RWPE2 (cell line): ENCODE data around the gene SIX2.

ENCODE experiments used
- ATAC-seq: fragments of 200-7000 bp; cut with Tn5 transposase; 3 replicates; pipeline ENCODE4 v1.9.1; 2021; ENCODE audit warnings: low read depth
- DNase-seq: peaks from one replicate; pipeline ENCODE4 v3.0.0-alpha.2; 2020; ENCODE audit warnings: low spot score
- H3K27ac ChIP-seq: fragments of 450-650 bp; 2 replicates; pipeline ENCODE4 v1.5.1; 2017; ENCODE audit warnings: mild to moderate bottlenecking; ENCODE audit not compliant: poor library complexity, severe bottlenecking
- H3K27me3 ChIP-seq: fragments of 250-450 bp; sonication (Bioruptor Pico); 2 replicates; pipeline ENCODE4 v1.5.1; 2021; ENCODE audit warnings: mild to moderate bottlenecking, moderate library complexity; ENCODE audit not compliant: insufficient read depth, poor library complexity, severe bottlenecking
- H3K36me3 ChIP-seq: fragments of 250-450 bp; sonication (Bioruptor Pico); 2 replicates; pipeline ENCODE4 v1.5.1; 2020; ENCODE audit warnings: low read depth, mild to moderate bottlenecking, moderate library complexity
- H3K4me1 ChIP-seq: fragments of 250-450 bp; sonication (Bioruptor Pico); 2 replicates; pipeline ENCODE4 v1.5.1; 2021; ENCODE audit warnings: mild to moderate bottlenecking, moderate library complexity; ENCODE audit not compliant: insufficient read depth, poor library complexity, severe bottlenecking
- H3K4me3 ChIP-seq: fragments of 250-450 bp; sonication (Bioruptor Pico); 2 replicates; pipeline ENCODE4 v1.5.1; 2021; ENCODE audit warnings: mild to moderate bottlenecking, moderate library complexity; ENCODE audit not compliant: severe bottlenecking
- H3K9me3 ChIP-seq: fragments of 250-450 bp; sonication (Bioruptor Pico); 2 replicates; pipeline ENCODE4 v1.5.1; 2021; ENCODE audit warnings: mild to moderate bottlenecking, moderate library complexity; ENCODE audit not compliant: severe bottlenecking
- CTCF ChIP-seq: fragments of 450-650 bp; IDR thresholded peaks from one replicate; pipeline ENCODE4 v1.5.1; 2017; ENCODE audit warnings: mild to moderate bottlenecking, moderate library complexity; ENCODE audit not compliant: poor library complexity, severe bottlenecking

SIX2 gene

GRCh38 chr2:44989176-44989575, 20.1 kb downstream of the SIX2 start:
- Histone ChIP-seq H3K27me3 (peaks cover 12% of the 10 kb centered on the region), H3K27ac (no peak overlapping the region), H3K4me1 (no peaks in the 10 kb centered on the region), H3K4me3 (no peak overlapping the region), H3K36me3 (no peaks in the 10 kb centered on the region), H3K9me3 (peaks cover 6% of the 10 kb centered on the region)
- DNase-seq (no peak), ATAC-seq (no peak)
- no peak for TF ChIP-seq CTCF

- H3K36me3 ChIP-seq = no peaks in the 10 kb centered on the region
- H3K9me3 ChIP-seq = peaks cover 2% of the 10 kb centered on the region
- no peak for DNase-seq
- no peak for ATAC-seq
- H3K4me1 ChIP-seq = no peaks in the 10 kb centered on the region
- H3K4me3 ChIP-seq = no peak overlapping the region
- no peaks in the 10 kb centered on the region for H3K27me3 ChIP-seq
- no peak overlapping the region for H3K27ac ChIP-seq
- no peak for TF ChIP-seq CTCF
These were observed 25.2 kb downstream of the SIX2 start for GRCh38 chr2:44983836-44984604.

DNA sequence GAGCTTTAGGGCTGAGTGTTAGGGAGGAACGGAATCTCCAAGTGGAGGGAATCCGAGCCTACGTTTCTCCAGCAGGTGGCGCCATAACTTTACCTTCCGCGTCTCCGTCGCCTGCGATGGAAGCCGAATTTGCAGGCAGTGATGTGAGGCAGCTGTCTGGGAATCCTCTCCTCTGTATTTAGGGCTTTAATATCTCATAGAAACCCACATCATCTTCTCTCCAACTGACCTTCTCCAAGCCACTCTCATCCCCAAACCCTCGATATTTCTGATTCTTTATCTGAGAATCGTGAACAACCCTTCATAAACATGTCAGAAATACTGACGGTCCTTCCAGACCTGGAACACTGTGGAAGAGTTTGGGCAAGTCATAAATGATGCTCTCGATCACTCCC, 27.5 kb downstream of the SIX2 start:
- no peaks in the 10 kb centered on the region for H3K9me3 ChIP-seq
- no peak overlapping the region for H3K4me3 ChIP-seq
- DNase-seq = no peak
- no peak overlapping the region for H3K27ac ChIP-seq
- H3K36me3 ChIP-seq = no peaks in the 10 kb centered on the region
- H3K27me3 ChIP-seq = no peaks in the 10 kb centered on the region
- ATAC-seq = peak; percentile 84
- no peaks in the 10 kb centered on the region for H3K4me1 ChIP-seq
- peak; percentile 87 for TF ChIP-seq CTCF

DNA sequence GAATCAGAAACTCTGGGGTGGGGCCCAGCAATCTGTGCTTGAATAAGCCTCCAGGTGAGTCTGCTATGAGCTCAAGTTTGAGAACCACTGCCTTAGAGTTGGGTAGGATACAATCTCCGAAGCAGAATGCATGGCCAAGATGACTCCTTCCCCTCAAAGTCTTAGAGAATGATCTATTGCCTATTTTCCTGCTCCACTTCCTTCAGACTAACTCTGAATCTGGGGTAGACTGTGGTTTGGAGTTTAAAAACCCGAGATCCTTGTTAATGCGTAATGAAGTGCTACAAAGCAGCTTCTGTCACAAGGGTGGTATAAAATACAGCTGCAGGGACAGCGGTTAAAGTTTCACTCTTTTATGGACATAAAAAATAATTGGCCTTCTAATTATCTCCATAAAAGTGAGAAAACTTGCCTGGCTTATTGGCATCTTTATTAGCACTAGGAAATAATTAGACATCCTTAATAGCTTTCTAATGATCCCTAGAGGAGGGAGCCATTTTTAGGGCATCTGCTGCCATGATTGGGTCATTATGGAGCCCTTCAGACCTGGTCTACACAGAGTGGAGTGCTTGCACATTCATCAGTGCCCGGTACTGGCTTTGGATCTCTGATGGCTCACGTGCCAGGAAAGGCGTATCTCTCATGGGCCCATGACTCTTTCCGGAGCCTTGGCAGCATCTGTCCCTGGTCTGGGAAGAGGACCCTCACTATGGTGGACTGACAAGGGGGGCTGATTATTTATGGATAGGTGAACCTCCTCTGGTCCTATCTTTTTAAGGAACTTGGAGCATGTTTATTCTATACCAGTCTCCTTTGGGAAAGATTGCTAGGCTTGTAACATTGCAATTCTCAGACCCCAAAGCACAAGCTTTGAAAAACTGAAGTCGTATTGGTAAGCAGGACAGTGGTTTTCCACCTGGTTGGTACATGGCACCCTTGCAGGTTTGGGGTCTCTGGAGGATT, 28.2 kb downstream of the SIX2 start:
- no peaks in the 10 kb centered on the region for H3K27me3 ChIP-seq
- no peak overlapping the region for H3K4me3 ChIP-seq
- no peaks in the 10 kb centered on the region for H3K9me3 ChIP-seq
- H3K36me3 ChIP-seq = no peaks in the 10 kb centered on the region
- H3K4me1 ChIP-seq = no peaks in the 10 kb centered on the region
- H3K27ac ChIP-seq = no peak overlapping the region
- no peak for TF ChIP-seq CTCF
- ATAC-seq (no peak), DNase-seq (no peak)
